GM23248 (cell line): ENCODE measurements around the gene TSGA10. TPM values are rescaled to one million over a fixed set of nuclear protein-coding genes. Genes with fewer than 3 reads are reported as not detected.

Experiments
- DNase-seq: peaks from one replicate; pipeline ENCODE4 v3.0.0-alpha.2; 2015
- H2AFZ ChIP-seq: fragments of 200-600 bp; sonication (generic); 2 replicates; pipeline ENCODE4 v1.6.1; 2016; ENCODE audit warnings: antibody characterized with exemption
- H3F3A ChIP-seq: fragments of 200-600 bp; sonication (generic); 2 replicates; pipeline ENCODE4 v1.6.1; 2016; ENCODE audit warnings: mild to moderate bottlenecking, antibody characterized with exemption, mixed run types; ENCODE audit not compliant: insufficient read depth
- H3K27ac ChIP-seq: fragments of 200-600 bp; sonication (generic); 2 replicates; pipeline ENCODE4 v1.5.1; 2016; ENCODE audit warnings: mild to moderate bottlenecking
- H3K27me3 ChIP-seq: fragments of 200-600 bp; sonication (generic); replicated peaks from 2 replicates; pipeline ENCODE4 v1.6.1; 2016; ENCODE audit warnings: mild to moderate bottlenecking; ENCODE audit not compliant: insufficient read depth
- H3K36me3 ChIP-seq: fragments of 200-600 bp; sonication (generic); 2 replicates; pipeline ENCODE4 v1.6.1; 2016; ENCODE audit warnings: low read depth, mild to moderate bottlenecking
- H3K4me1 ChIP-seq: fragments of 200-600 bp; sonication (generic); 2 replicates; pipeline ENCODE4 v1.6.1; 2016; ENCODE audit warnings: mild to moderate bottlenecking; ENCODE audit not compliant: insufficient read depth
- H3K4me2 ChIP-seq: fragments of 200-600 bp; sonication (generic); one replicate; pipeline ENCODE4 v1.6.1; 2016; ENCODE audit warnings: mild to moderate bottlenecking; ENCODE audit not compliant: unreplicated experiment
- H3K4me3 ChIP-seq: fragments of 200-600 bp; sonication (generic); 2 replicates; pipeline ENCODE4 v1.5.1; 2016; ENCODE audit warnings: mild to moderate bottlenecking
- H3K79me2 ChIP-seq: fragments of 200-600 bp; sonication (generic); 2 replicates; pipeline ENCODE4 v1.6.1; 2016; ENCODE audit warnings: mild to moderate bottlenecking; ENCODE audit not compliant: insufficient read depth
- H3K9ac ChIP-seq: fragments of 200-600 bp; sonication (generic); 2 replicates; pipeline ENCODE4 v1.6.1; 2016; ENCODE audit warnings: mild to moderate bottlenecking
- H3K9me2 ChIP-seq: fragments of 200-600 bp; sonication (generic); 2 replicates; pipeline ENCODE4 v1.6.1; 2016; ENCODE audit warnings: mixed run types, mild to moderate bottlenecking, moderate library complexity; ENCODE audit not compliant: insufficient read depth
- H3K9me3 ChIP-seq: fragments of 200-600 bp; sonication (generic); one replicate; pipeline ENCODE4 v1.6.1; 2017; ENCODE audit warnings: low read depth
- H4K20me1 ChIP-seq: fragments of 200-600 bp; sonication (generic); 2 replicates; pipeline ENCODE4 v1.6.0; 2016; ENCODE audit not compliant: insufficient read depth
- EZH2 ChIP-seq: fragments of 200-600 bp; sonication (generic); IDR thresholded peaks from 2 replicates; pipeline ENCODE4 v1.6.1; 2018; ENCODE audit warnings: antibody characterized with exemption, mild to moderate bottlenecking; ENCODE audit not compliant: insufficient read depth, poor library complexity, severe bottlenecking
- EZH2phosphoT487 ChIP-seq: fragments of 200-600 bp; sonication (generic); IDR thresholded peaks from 2 replicates; pipeline ENCODE4 v1.6.1; 2018; ENCODE audit warnings: antibody characterized with exemption, moderate library complexity, mild to moderate bottlenecking, low read depth; ENCODE audit not compliant: insufficient read depth
- WGBS, 2 experiments: methylation state at CpG; one replicate each; pipeline ENCODE4 v1.1.6; 2015 to 2017; ENCODE audit warnings: low lambda C conversion rate in 2 of 2, low coverage in 1 of 2; ENCODE audit errors: missing lambda C conversion rate in 2 of 2; 5-methylcytosine and 5-hydroxymethylcytosine counted together
- in situ Hi-C: fragments of 300-500 bp; cut with MboI; formaldehyde crosslinking; loops from 2 replicates; pipeline ENCODE4 v1.15.0; 2020
- polyA plus RNA-seq: library from polyadenylated mRNA; unstranded; fragments of >200 nt; fragmentation: Nextera tagmentation; extraction: Ambion mirVana; gene quantifications from 2 replicates; pipeline ENCODE4 v1.2.1, GENCODE V29; 2016
- small RNA-seq: library from RNA; depleted of rRNA; stranded (forward); fragments of <200 nt; gene quantifications from one replicate; pipeline ENCODE3, GENCODE V24; 2014; ENCODE audit warnings: low read depth, low replicate concordance
- total RNA-seq: library from RNA; depleted of rRNA; stranded (reverse); fragments of >200 nt; shearing (Covaris generic); gene quantifications from 2 replicates; pipeline ENCODE4 v1.2.3, GENCODE V29; 2014; rRNA removed

Gene TSGA10
- total and polyA plus RNA-seq, 2 experiments from 2014 or later = 1.2 to 1.4 TPM

DNA sequence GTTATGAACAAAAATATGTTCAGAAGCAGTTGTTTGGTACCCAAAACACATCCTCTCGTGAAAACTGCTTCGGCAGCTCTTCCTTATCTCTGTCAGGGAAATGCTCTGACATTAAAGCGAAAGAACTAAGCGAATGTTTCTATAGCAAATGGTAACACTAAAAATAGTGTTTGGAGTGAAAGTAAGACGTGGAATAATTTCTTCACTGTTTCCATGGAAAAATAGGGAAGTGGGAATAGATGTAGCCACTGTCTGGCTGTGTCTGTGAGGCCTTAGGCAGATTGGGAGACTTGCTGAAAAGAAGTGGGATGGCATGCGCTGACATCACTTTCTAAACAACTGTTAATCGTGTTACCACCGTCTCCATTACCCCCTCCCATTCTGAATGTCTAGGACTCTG is 207.2 kb downstream of the TSGA10 start:
- no peaks in the 10 kb centered on the region for H3K27me3 ChIP-seq
- no peak overlapping the region for H3K9ac ChIP-seq
- H3K4me2 ChIP-seq = no peak overlapping the region
- H3K9me2 ChIP-seq = no peaks in the 10 kb centered on the region
- 44 to 52% methylated on average over 8 of the region's 8 CpGs for WGBS, 2 experiments
- in situ Hi-C loops = no loop called here
- no peak for TF ChIP-seq EZH2
- TF ChIP-seq EZH2phosphoT487 = no peak
- H3K27ac ChIP-seq = no peak overlapping the region
- H3K4me1 ChIP-seq = peaks cover 1% of the 10 kb centered on the region
- H3F3A ChIP-seq = no peaks in the 10 kb centered on the region
- no peaks in the 10 kb centered on the region for H3K9me3 ChIP-seq
- no peaks in the 10 kb centered on the region for H3K36me3 ChIP-seq
- no peak overlapping the region for H2AFZ ChIP-seq
- no peaks in the 10 kb centered on the region for H4K20me1 ChIP-seq
- H3K79me2 ChIP-seq = no peaks in the 10 kb centered on the region
- H3K4me3 ChIP-seq = no peak overlapping the region
- DNase-seq = no peak

Small RNAs within 50 kb of the gene (small RNA-seq; reads per million reads assigned to genes)
- gene AC092587.1 = not detected

Other genes starting within 250 kb of the TSGA10 start
- not detected in 2 replicates for gene CRACDL, start 218.7 kb downstream of the TSGA10 start, total RNA-seq
- not detected in 2 replicates for gene CRACDL, start 218.7 kb downstream of the TSGA10 start, polyA plus RNA-seq
- gene C2orf15, start 13.2 kb downstream of the TSGA10 start, total RNA-seq = not detected in 2 replicates
- not detected in 2 replicates for gene C2orf15, start 13.2 kb downstream of the TSGA10 start, polyA plus RNA-seq
- 6.6 and 8.8 TPM in 2 replicates for gene LIPT1, start within 50 bp of the TSGA10 start, total RNA-seq
- gene LIPT1, start within 50 bp of the TSGA10 start, polyA plus RNA-seq = 4.6 TPM in 2 replicates
- gene MITD1, start 26.1 kb upstream of the TSGA10 start, total RNA-seq = 15.8 and 25.4 TPM in 2 replicates
- gene MITD1, start 26.1 kb upstream of the TSGA10 start, polyA plus RNA-seq = 20.7 and 22.0 TPM in 2 replicates
- 29.2 and 30.9 TPM in 2 replicates for gene MRPL30, start 26.2 kb upstream of the TSGA10 start, total RNA-seq
- gene MRPL30, start 26.2 kb upstream of the TSGA10 start, polyA plus RNA-seq = 22.6 and 22.8 TPM in 2 replicates
- gene LYG2, start 100.7 kb upstream of the TSGA10 start, total RNA-seq = not detected in 2 replicates
- not detected in 2 replicates for gene LYG2, start 100.7 kb upstream of the TSGA10 start, polyA plus RNA-seq
- not detected in 2 replicates for gene LYG1, start 146.3 kb upstream of the TSGA10 start, total RNA-seq
- gene LYG1, start 146.3 kb upstream of the TSGA10 start, polyA plus RNA-seq = 0.19 and 0.25 TPM in 2 replicates
- 63.4 and 75.1 TPM in 2 replicates for gene TXNDC9, start 181.4 kb upstream of the TSGA10 start, total RNA-seq
- gene TXNDC9, start 181.4 kb upstream of the TSGA10 start, polyA plus RNA-seq = 92.6 and 92.7 TPM in 2 replicates
- gene EIF5B, start 182.4 kb upstream of the TSGA10 start, total RNA-seq = 6.7 and 19.5 TPM in 2 replicates
- gene EIF5B, start 182.4 kb upstream of the TSGA10 start, polyA plus RNA-seq = 27.0 and 27.7 TPM in 2 replicates